GM10248 (cell line): ENCODE data around the gene BBS7.

Experiments
- CTCF ChIA-PET: fragments of 300-600 bp; sonication (Branson Sonifier 250); formaldehyde crosslinking; extraction: SDS; loops from one replicate; lab custom pipeline; 2021; ENCODE audit warnings: antibody characterized with exemption; lab: Yijun Ruan, JAX
- POLR2A ChIA-PET: fragments of 350-650 bp; sonication (Branson Sonifier 250); formaldehyde crosslinking; extraction: SDS; loops from one replicate; lab custom pipeline; 2020; ENCODE audit warnings: antibody characterized with exemption; lab: Yijun Ruan, JAX
- DNase-seq: peaks from one replicate; pipeline ENCODE4 v3.0.0; 2012; ENCODE audit errors: extremely low spot score
- CTCF ChIP-seq: IDR thresholded peaks from 2 replicates; pipeline ENCODE4 v1.5.1; 2012; ENCODE audit warnings: mild to moderate bottlenecking, low read depth; ENCODE audit errors: extremely low read depth, missing control alignments, control extremely low read depth

BBS7 gene

GRCh38 chr4:121776610-121777401, 93.5 kb downstream of the BBS7 start:
- ChIA-PET CTCF (interaction anchor here (1.0 to 1.7 kb wide), 5 partner anchors 12 to 93 kb away, joined by 3 to 6 read pairs (median 3); partner anchors contain the start of genes BBS7 and SMIM43), POLR2A (interaction anchor here (0.7 kb wide), 1 partner anchor 17 kb away, joined by 3 read pairs; no protein-coding TSS in a partner anchor)
- no peak for DNase-seq
- no peak for TF ChIP-seq CTCF
